Measurements from ENCODE around the gene C11orf21.

Gene C11orf21

DNA sequence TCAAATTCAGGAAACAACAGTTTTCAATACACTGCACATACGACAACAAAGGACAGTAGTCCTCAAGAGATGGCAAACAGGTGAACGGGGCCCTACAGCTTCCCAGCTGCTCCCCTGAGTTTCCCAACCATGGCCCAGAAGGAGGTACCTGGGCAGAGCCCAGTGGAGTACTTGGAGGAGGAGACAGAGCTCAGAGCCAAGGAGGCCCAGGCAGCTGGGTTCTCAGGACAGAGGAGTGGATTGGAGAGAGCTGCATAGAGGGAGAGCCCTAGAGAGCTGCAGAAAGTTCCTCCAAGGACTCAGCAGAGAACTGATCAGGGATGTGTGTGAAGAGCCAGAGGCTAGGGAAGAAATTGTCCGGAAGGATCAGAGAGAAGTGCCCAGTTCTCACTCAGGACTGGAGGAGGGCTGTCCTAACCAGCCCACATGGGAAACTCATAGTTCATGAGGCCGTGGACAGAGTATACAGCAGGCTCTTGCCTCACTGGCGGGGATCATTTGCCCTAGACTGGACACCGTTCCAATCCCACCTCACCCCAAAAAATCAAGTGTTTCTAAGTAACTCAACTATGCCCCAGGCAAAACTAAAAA is 23.7 kb downstream of the C11orf21 start:
- no peaks in the 10 kb centered on the region for H3K4me1 ChIP-seq
- DNase-seq: no peak
- peaks cover 0 to 30% of the 10 kb centered on the region in 2 donors for H3K27me3 ChIP-seq
- no peak overlapping the region for H3K4me3 ChIP-seq
- peaks cover 0 to 18% (median 0%) of the 10 kb centered on the region in 3 donors for H3K9me3 ChIP-seq
- H3K36me3 ChIP-seq: no peaks in the 10 kb centered on the region
- TF ChIP-seq, protein P1, sequence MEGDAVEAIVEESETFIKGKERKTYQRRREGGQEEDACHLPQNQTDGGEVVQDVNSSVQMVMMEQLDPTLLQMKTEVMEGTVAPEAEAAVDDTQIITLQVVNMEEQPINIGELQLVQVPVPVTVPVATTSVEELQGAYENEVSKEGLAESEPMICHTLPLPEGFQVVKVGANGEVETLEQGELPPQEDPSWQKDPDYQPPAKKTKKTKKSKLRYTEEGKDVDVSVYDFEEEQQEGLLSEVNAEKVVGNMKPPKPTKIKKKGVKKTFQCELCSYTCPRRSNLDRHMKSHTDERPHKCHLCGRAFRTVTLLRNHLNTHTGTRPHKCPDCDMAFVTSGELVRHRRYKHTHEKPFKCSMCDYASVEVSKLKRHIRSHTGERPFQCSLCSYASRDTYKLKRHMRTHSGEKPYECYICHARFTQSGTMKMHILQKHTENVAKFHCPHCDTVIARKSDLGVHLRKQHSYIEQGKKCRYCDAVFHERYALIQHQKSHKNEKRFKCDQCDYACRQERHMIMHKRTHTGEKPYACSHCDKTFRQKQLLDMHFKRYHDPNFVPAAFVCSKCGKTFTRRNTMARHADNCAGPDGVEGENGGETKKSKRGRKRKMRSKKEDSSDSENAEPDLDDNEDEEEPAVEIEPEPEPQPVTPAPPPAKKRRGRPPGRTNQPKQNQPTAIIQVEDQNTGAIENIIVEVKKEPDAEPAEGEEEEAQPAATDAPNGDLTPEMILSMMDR (IDR thresholded peaks at IDR 0.05): no peak
- H3K27ac ChIP-seq: no peak overlapping the region
- intact Hi-C loops (cut with DNase I; ENCODE audit: low total_unique reads): no loop called here

DNA sequence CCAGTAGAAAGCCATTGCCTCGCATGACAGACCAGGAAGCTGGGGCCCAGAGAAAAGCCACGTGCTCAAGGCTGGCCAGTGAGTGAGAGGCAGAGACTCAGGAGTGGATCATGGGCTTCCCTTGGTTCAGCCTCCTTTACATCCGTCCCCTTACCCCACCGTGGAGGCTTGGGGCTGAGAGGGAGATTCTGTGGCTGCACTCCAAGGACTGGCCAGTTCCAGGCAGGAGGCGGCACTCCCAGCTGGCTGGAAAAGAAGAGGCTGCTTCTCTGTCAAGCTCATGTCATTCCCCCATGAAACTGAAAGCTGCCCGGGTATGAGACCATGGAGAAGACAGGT is 24.7 kb downstream of the C11orf21 start:
- H3K36me3 ChIP-seq: no peaks in the 10 kb centered on the region
- no peak overlapping the region for H3K27ac ChIP-seq
- peaks cover 0 to 41% of the 10 kb centered on the region in 2 donors for H3K27me3 ChIP-seq
- DNase-seq: no peak
- peaks cover 0 to 14% (median 0%) of the 10 kb centered on the region in 3 donors for H3K9me3 ChIP-seq
- TF ChIP-seq, protein P1 (IDR thresholded peaks at IDR 0.05): no peak
- H3K4me1 ChIP-seq: no peaks in the 10 kb centered on the region
- no peak overlapping the region for H3K4me3 ChIP-seq
- intact Hi-C loops (cut with DNase I; ENCODE audit: low total_unique reads): no loop called here

DNA sequence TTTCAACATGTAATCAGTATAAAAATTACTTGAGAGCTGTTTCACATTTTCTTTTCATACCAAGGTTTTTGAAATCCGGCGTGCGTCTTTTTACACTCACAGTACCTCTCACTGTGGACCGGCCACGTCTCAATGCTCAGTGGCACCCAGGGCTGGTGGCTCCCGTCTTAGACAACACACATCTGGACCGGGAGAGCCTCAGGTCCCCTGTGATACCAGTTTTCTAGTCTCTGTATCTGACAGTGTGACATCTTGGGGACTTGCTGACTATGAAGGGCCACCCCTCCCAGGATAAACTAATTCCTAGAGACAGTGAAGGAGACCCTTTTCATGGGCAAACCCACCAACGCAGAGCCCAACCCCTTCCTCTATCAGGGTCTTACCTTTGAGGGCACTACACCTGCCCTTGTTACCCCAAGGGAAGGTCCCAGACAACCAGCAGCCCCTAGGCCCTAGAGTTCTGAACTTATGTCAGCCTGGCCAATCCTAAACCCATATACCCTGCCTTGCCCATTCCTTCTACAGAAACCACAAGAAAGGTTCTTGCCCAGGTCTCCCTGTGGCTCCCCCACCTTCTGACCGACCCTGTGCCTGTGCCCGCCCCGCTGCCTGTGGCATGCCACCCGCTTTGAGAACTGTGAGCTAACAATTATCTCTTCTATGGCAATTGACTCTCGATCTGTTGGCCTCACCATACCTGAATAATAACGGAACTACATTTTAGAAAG is 25.3 kb downstream of the C11orf21 start:
- no peaks in the 10 kb centered on the region for H3K4me1 ChIP-seq
- H3K27ac ChIP-seq: no peak overlapping the region
- H3K27me3 ChIP-seq: peaks cover 0 to 46% of the 10 kb centered on the region in 2 donors
- TF ChIP-seq, protein P1 (IDR thresholded peaks at IDR 0.05): no peak
- DNase-seq: peak in 1 of 2 donors; percentile 20
- intact Hi-C loops (cut with DNase I; ENCODE audit: low total_unique reads): no loop called here
- peaks cover 0 to 14% (median 0%) of the 10 kb centered on the region in 3 donors for H3K9me3 ChIP-seq
- no peaks in the 10 kb centered on the region for H3K36me3 ChIP-seq
- H3K4me3 ChIP-seq: no peak overlapping the region

DNA sequence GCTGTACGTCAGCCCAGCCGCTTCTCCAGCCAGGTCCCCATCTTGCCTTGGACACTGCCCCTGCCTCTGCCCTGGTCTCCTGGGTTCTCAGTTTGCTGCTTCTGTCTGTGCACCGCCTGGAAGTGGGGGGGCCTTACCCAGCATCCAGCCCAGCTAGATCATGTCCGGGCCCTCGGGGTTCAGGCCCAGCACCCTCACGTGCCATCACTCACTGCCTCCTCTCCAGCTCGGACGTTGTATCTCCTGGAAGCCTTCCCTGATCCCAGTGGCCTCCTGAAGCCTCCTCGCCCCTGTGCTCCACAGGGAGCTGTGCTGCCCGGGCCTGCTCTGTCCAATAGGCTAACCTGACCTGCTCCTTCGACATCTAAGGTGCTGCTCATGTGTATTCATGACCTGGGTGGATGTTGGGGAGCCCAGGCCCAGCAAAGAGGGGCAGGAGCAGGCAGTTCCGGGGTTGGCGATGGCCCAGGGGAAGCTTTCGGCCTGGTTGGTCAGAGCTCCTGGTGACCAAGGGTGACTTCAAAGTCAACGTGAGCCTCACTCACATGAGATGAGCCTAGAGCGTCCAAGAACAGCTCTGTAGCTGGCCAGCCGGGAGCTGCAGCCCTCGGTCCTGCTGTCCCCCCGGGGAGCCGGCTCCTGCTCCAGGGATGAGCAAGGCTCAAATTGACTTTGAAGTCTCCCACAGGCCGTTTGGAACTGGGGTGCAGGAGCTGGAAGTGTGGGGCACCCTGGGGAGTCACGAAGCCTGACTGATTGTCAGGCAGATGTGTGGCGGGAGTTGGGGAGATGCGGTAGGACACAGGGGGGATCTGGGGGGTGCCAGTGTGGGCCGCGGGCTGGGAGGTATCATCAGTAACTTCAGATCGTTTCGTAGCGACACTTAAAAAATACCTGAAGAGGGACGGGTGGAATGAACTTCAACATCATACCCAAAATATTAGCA is 26.1 kb downstream of the C11orf21 start:
- peaks cover 0 to 7% (median under 1%) of the 10 kb centered on the region in 4 donors for H3K4me1 ChIP-seq
- TF ChIP-seq, protein P1 (IDR thresholded peaks at IDR 0.05): no peak

DNA sequence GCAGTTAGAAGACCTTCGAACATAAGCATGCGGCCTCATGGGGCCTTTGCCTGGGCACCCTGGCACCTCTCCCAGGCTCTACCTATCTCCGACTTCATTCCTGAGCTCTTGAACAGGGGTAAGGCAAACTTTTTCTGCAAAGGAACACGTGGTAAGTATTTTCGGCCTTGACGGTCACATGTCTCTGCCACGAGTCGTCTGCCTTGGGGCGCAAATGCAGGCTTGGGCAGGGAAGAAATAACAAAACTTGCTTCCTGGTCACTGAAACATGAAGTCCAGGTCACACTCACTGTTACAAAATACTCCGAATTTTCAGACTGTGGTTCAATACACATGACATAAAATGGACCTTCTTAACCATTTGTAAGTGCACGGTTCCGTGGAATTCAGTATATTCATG is 27.9 kb downstream of the C11orf21 start:
- peaks cover 0 to 73% of the 10 kb centered on the region in 2 donors for H3K27me3 ChIP-seq
- peaks cover 0 to 26% (median 18%) of the 10 kb centered on the region in 4 donors for H3K4me1 ChIP-seq
- H3K27ac ChIP-seq: no peak overlapping the region
- no peak overlapping the region for H3K4me3 ChIP-seq
- peak in 1 of 2 donors; percentile 37 for DNase-seq
- intact Hi-C loops (cut with DNase I; ENCODE audit: low total_unique reads): no loop called here
- TF ChIP-seq, protein P1 (IDR thresholded peaks at IDR 0.05): no peak
- no peaks in the 10 kb centered on the region for H3K9me3 ChIP-seq
- no peaks in the 10 kb centered on the region for H3K36me3 ChIP-seq

More for the DNA sequence above, 26.1 kb downstream of the C11orf21 start:
- no peak overlapping the region for H3K27ac ChIP-seq
- no peak overlapping the region for H3K4me3 ChIP-seq
- peaks cover 0 to 54% of the 10 kb centered on the region in 2 donors for H3K27me3 ChIP-seq
- intact Hi-C loops (cut with DNase I; ENCODE audit: low total_unique reads): no loop called here
- peak in 1 of 2 donors; percentile 56 for DNase-seq
- no peaks in the 10 kb centered on the region for H3K36me3 ChIP-seq
- peaks cover 0 to 9% (median 0%) of the 10 kb centered on the region in 3 donors for H3K9me3 ChIP-seq
